PFSK-1 (cell line): ENCODE results near the gene FIGNL2. TPM values are rescaled to one million over a fixed set of nuclear protein-coding genes. Genes with fewer than 3 reads are reported as not detected.

ENCODE experiments used
- FOXP2 ChIP-seq: optimal IDR thresholded peaks from 2 replicates; pipeline ENCODE3; 2011; ENCODE audit warnings: borderline replicate concordance, control low read depth, inconsistent platforms; ENCODE audit not compliant: insufficient read depth; ENCODE audit errors: extremely low read length, extremely low read depth
- POLR2AphosphoS5 ChIP-seq: IDR thresholded peaks from 2 replicates; pipeline ENCODE4 v1.6.1; 2012; ENCODE audit warnings: low read depth, mild to moderate bottlenecking, control low read depth, low read length, moderate library complexity
- REST ChIP-seq, 2 experiments: IDR thresholded peaks; 2 replicates each; pipeline versions ENCODE4 v1.6.1 to v1.8.0; 2011 to 2012; ENCODE audit warnings: low read depth in 2 of 2, low read length in 2 of 2, control low read depth in 1 of 2, inconsistent platforms in 1 of 2, mild to moderate bottlenecking in 1 of 2, moderate library complexity in 1 of 2; ENCODE audit not compliant: insufficient read depth in 1 of 2
- SIN3A ChIP-seq: IDR thresholded peaks from 2 replicates; pipeline ENCODE4 v1.6.1; 2012; ENCODE audit warnings: mild to moderate bottlenecking, low read length, moderate library complexity, borderline replicate concordance; ENCODE audit not compliant: insufficient read depth
- TAF1 ChIP-seq: IDR thresholded peaks from 2 replicates; pipeline ENCODE4 v1.6.1; 2012; ENCODE audit warnings: low read length, control low read depth, borderline replicate concordance; ENCODE audit not compliant: insufficient read depth
- polyA plus RNA-seq: library from polyadenylated mRNA; unstranded; fragments of >200 nt; gene quantifications from one replicate; pipeline ENCODE4 v1.2.1, GENCODE V29; 2012; ENCODE audit warnings: low read depth, missing spikeins; ENCODE audit not compliant: insufficient read length

The FIGNL2 gene
- 3.3 TPM for polyA plus RNA-seq

GRCh38 chr12:51848326-51848727, at the start of gene FIGNL2:
FIGNL2 (minus strand) TSS chr12:51848718; CDS start chr12:51822413, 26,305 bp downstream.
- TF ChIP-seq TAF1: no peak
- no peak for TF ChIP-seq POLR2AphosphoS5
- TF ChIP-seq REST (IDR thresholded peaks at IDR 0.05; ENCODE audit: insufficient read depth in 1 of 2, low read depth in 2 of 2, low read length in 2 of 2): no peak
- no peak for TF ChIP-seq FOXP2
- no peak for TF ChIP-seq SIN3A

GRCh38 chr12:51897181-51897580, 48.7 kb upstream of the FIGNL2 start:
- TF ChIP-seq REST (IDR thresholded peaks at IDR 0.05; ENCODE audit: insufficient read depth in 1 of 2, low read depth in 2 of 2, low read length in 2 of 2) (no peak), FOXP2 (no peak), POLR2AphosphoS5 (no peak), SIN3A (no peak), TAF1 (no peak)

GRCh38 chr12:51896236-51896635, 47.7 kb upstream of the FIGNL2 start:
- TF ChIP-seq FOXP2 (no peak), SIN3A (no peak), TAF1 (no peak), POLR2AphosphoS5 (no peak), REST (IDR thresholded peaks at IDR 0.05; ENCODE audit: insufficient read depth in 1 of 2, low read depth in 2 of 2, low read length in 2 of 2) (no peak)

GRCh38 chr12:51895378-51896135, 47.0 kb upstream of the FIGNL2 start:
- TF ChIP-seq REST (IDR thresholded peaks at IDR 0.05; ENCODE audit: insufficient read depth in 1 of 2, low read depth in 2 of 2, low read length in 2 of 2) (no peak), FOXP2 (no peak), SIN3A (no peak), TAF1 (no peak), POLR2AphosphoS5 (no peak)
